ENCODE measurements around the gene MBD6. TPM values are rescaled to one million over a fixed set of nuclear protein-coding genes. Genes with fewer than 3 reads are reported as not detected.
"Not testable (repeated sequence)": the region's sequence is repeated elsewhere in the genome, so short reads cannot be mapped to it uniquely, and the experiment has no call there.

Gene MBD6
- total RNA-seq, 4 donors from 2014 or later, result 5.5 to 20.3 (median 12.9) TPM

- Histone ChIP-seq H3K4me1 (no peaks in the 10 kb centered on the region), H3K36me3 (no peaks in the 10 kb centered on the region), H3K4me3 (no peak overlapping the region), H3K9me3 (no peaks in the 10 kb centered on the region), H3K27ac (no peak overlapping the region), H3K27me3 (peaks cover 0 to 7% (median 0%) of the 10 kb centered on the region in 3 donors)
- intact Hi-C loops (cut with DNase I; ENCODE audit: low total_unique reads) (no loop called here), in situ Hi-C loops (cut with MboI; ENCODE audit: low sequenced_read_pairs in 4 of 4) (no loop called here)
- no peak for TF ChIP-seq CTCF (IDR thresholded peaks at IDR 0.05 in 4 of 5, conservative IDR thresholded peaks at IDR 0.05 in 1 of 5)
- no peak for TF ChIP-seq POLR2A (IDR thresholded peaks at IDR 0.05)
- DNase-seq, result no peak
- ATAC-seq, result no peak
Observed at GRCh38 chr12:57560516-57560915, 37.9 kb downstream of the MBD6 start.

- ATAC-seq; in situ Hi-C loops (cut with MboI; ENCODE audit: low sequenced_read_pairs in 4 of 4); H3K4me1 ChIP-seq; H3K9me3 ChIP-seq; intact Hi-C loops (cut with DNase I; ENCODE audit: low total_unique reads); DNase-seq; H3K4me3 ChIP-seq; H3K36me3 ChIP-seq; H3K27me3 ChIP-seq; H3K27ac ChIP-seq: not testable (repeated sequence)
Observed at GRCh38 chr12:57561117-57561516, 38.5 kb downstream of the MBD6 start.

GRCh38 chr12:57563358-57563757, 40.7 kb downstream of the MBD6 start:
- TF ChIP-seq CTCF (IDR thresholded peaks at IDR 0.05 in 4 of 5, conservative IDR thresholded peaks at IDR 0.05 in 1 of 5) (no peak), POLR2A (IDR thresholded peaks at IDR 0.05) (no peak)
- DNase-seq (no peak), ATAC-seq (no peak)
- Histone ChIP-seq H3K36me3 (no peaks in the 10 kb centered on the region), H3K4me1 (no peaks in the 10 kb centered on the region), H3K9me3 (no peaks in the 10 kb centered on the region), H3K27ac (no peak overlapping the region), H3K4me3 (no peak overlapping the region), H3K27me3 (peaks cover 0 to 14% (median 3%) of the 10 kb centered on the region in 3 donors)
- in situ Hi-C loops (cut with MboI; ENCODE audit: low sequenced_read_pairs in 4 of 4), result no loop called here
- intact Hi-C loops (cut with DNase I; ENCODE audit: low total_unique reads), result no loop called here

GRCh38 chr12:57564178-57564740, 41.6 kb downstream of the MBD6 start:
- TF ChIP-seq CTCF (IDR thresholded peaks at IDR 0.05 in 4 of 5, conservative IDR thresholded peaks at IDR 0.05 in 1 of 5) (no peak), POLR2A (IDR thresholded peaks at IDR 0.05) (no peak)
- in situ Hi-C loops (cut with MboI; ENCODE audit: low sequenced_read_pairs in 4 of 4), result no loop called here
- H3K9me3 ChIP-seq, result no peaks in the 10 kb centered on the region
- no peak overlapping the region for H3K27ac ChIP-seq
- peaks cover 0 to 14% (median 3%) of the 10 kb centered on the region in 3 donors for H3K27me3 ChIP-seq
- DNase-seq (no peak), ATAC-seq (no peak)
- no peaks in the 10 kb centered on the region for H3K4me1 ChIP-seq
- no peak overlapping the region for H3K4me3 ChIP-seq
- no peaks in the 10 kb centered on the region for H3K36me3 ChIP-seq
- intact Hi-C loops (cut with DNase I; ENCODE audit: low total_unique reads), result no loop called here

GRCh38 chr12:57568838-57569237, 46.2 kb downstream of the MBD6 start:
- no peak for TF ChIP-seq POLR2A (IDR thresholded peaks at IDR 0.05)
- TF ChIP-seq CTCF (IDR thresholded peaks at IDR 0.05 in 4 of 5, conservative IDR thresholded peaks at IDR 0.05 in 1 of 5), result no peak
- in situ Hi-C loops (cut with MboI; ENCODE audit: low sequenced_read_pairs in 4 of 4) (no loop called here), intact Hi-C loops (cut with DNase I; ENCODE audit: low total_unique reads) (no loop called here)
- no peak for DNase-seq
- H3K36me3 ChIP-seq, result no peaks in the 10 kb centered on the region
- no peak overlapping the region for H3K4me3 ChIP-seq
- no peaks in the 10 kb centered on the region for H3K9me3 ChIP-seq
- no peaks in the 10 kb centered on the region for H3K4me1 ChIP-seq
- no peak for ATAC-seq
- no peak overlapping the region for H3K27ac ChIP-seq
- peaks cover 0 to 8% (median 3%) of the 10 kb centered on the region in 3 donors for H3K27me3 ChIP-seq
